Measurements from ENCODE around the gene TAP1.

TAP1 gene

GRCh38 chr6:32840604-32841246 is 12.8 kb downstream of the TAP1 start:
- peak overlapping the region; percentile 39 for H3K4me3 Mint-ChIP-seq
- H3K4me1 Mint-ChIP-seq: peaks cover 44% of the 10 kb centered on the region
- H3K9me3 Mint-ChIP-seq: no peaks in the 10 kb centered on the region
- DNase-seq (ENCODE audit: low spot score in 2 of 2) (no peak), ATAC-seq (ENCODE audit: low read depth) (no peak)
- peaks cover 48% of the 10 kb centered on the region for H3K36me3 Mint-ChIP-seq
- H3K27me3 Mint-ChIP-seq: no peaks in the 10 kb centered on the region
- H3K27ac Mint-ChIP-seq: peak overlapping the region; percentile 89

DNA sequence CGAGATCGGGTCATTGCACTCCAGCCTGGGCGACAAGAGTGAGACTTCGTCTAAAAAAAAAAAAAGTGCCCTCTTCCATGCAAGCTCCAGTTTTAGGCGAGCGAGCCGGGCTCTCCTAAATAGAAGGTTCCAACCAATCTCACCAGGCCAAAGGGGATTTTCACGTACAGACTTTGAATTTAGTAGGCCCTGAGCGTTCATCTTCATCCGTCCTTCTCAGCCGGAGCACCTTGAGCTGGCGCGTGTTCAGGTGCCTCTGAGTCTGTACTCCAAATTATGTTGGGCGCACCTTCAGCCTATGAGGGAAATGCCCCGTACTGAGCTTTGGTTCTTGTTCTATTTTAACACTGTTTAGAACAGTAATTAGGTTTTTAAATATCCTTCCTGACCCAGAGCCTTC is 14.1 kb downstream of the TAP1 start:
- Mint-ChIP-seq H3K4me1 (peaks cover 48% of the 10 kb centered on the region), H3K36me3 (peaks cover 48% of the 10 kb centered on the region), H3K27ac (no peak overlapping the region), H3K27me3 (no peaks in the 10 kb centered on the region), H3K4me3 (no peak overlapping the region), H3K9me3 (no peaks in the 10 kb centered on the region)
- no peak for DNase-seq (ENCODE audit: low spot score in 2 of 2)
- no peak for ATAC-seq (ENCODE audit: low read depth)

DNA sequence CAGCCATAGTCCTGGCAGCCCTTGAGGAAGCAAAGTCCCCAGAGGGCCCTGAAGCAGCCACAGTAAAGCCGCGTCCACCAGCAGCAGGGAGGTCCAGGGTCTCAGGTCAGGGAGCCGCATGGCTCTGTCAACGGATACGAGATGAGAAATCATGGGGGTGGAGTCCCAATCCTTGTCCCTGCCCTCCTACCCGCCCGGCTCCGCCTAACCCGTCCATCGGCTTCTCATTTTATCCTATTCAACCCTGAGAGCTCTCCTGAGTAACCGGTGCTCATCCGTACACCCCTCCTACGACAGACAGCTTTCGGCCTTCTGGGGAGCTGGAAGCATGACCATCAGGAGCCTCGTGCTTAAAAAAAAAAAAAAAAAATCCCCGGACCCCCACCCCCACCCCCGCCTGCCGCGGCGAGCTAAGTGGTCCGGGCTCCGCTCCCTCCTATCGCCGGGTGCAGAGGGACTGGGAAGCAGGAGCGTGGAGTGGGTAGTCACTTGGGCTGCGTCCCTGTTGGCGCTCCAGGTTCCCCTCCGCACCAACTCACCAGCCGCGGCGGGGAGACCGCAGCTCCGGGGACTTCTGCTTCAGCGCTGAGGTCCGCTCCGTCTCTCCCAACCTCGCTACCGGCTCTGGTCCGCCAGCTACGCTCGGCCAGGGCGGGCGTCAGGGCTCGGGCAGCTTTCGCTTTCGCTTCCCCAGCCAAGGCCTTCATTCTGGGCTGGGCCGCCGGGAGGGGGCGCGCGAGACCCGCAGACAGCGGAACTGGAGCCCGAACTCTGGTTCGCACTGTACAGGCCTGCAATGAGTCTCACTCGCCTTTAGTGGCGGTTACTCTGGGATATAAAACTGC is 15.2 kb downstream of the TAP1 start, which contains the start of gene TAP2:
TSS of gene TAP2 (minus strand) at position 626 of the 845 bp plus-strand sequence. CDS start at position 120, 506 bp downstream.
- Mint-ChIP-seq H3K27ac (peak within 1 kb of the TSS; percentile 88), H3K9me3 (no peaks in the 10 kb centered on the region), H3K27me3 (no peaks in the 10 kb centered on the region), H3K4me1 (peaks cover 58% of the 10 kb centered on the region), H3K4me3 (peak within 1 kb of the TSS; percentile 90), H3K36me3 (peaks cover 53% of the 10 kb centered on the region)
- DNase-seq (ENCODE audit: low spot score in 2 of 2): peak; percentile 99 to 100
- ATAC-seq (ENCODE audit: low read depth): peak; percentile 88

DNA sequence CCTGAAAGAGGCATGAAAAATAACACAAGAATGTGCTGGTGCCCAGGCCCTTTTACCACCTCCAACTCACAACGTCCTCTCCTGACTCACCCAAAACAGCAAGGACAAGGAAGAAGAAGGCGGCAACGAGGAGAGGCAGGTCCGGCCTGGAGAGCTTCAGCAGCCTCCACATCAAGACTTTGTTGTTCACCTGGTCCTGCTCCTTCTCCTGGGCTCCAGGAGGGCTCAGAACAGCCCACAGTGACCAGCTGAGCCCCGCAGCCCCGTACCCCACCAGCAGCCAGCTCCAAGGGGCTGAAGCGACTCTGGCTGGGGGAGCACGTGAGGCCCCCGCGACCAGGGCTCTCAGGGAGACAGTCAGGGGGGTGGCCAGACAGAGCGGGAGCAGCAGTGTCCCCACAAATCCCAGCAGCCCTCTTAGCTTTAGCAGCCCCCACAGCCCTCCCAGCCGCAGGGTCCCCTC is 15.8 kb downstream of the TAP1 start:
- Mint-ChIP-seq H3K9me3 (no peaks in the 10 kb centered on the region), H3K36me3 (peaks cover 60% of the 10 kb centered on the region), H3K4me1 (peaks cover 55% of the 10 kb centered on the region), H3K27me3 (no peaks in the 10 kb centered on the region), H3K4me3 (peak overlapping the region; percentile 90), H3K27ac (peak overlapping the region; percentile 88)
- DNase-seq (ENCODE audit: low spot score in 2 of 2) (no peak), ATAC-seq (ENCODE audit: low read depth) (no peak)

GRCh38 chr6:32836873-32837272 is 16.6 kb downstream of the TAP1 start:
- peak overlapping the region; percentile 88 for H3K27ac Mint-ChIP-seq
- peaks cover 49% of the 10 kb centered on the region for H3K4me1 Mint-ChIP-seq
- H3K9me3 Mint-ChIP-seq: no peaks in the 10 kb centered on the region
- H3K4me3 Mint-ChIP-seq: peak overlapping the region; percentile 90
- ATAC-seq (ENCODE audit: low read depth) (no peak), DNase-seq (ENCODE audit: low spot score in 2 of 2) (no peak)
- no peaks in the 10 kb centered on the region for H3K27me3 Mint-ChIP-seq
- H3K36me3 Mint-ChIP-seq: peaks cover 58% of the 10 kb centered on the region

- Mint-ChIP-seq H3K4me1 (peaks cover 36% of the 10 kb centered on the region), H3K4me3 (no peak overlapping the region), H3K36me3 (peaks cover 56% of the 10 kb centered on the region), H3K9me3 (no peaks in the 10 kb centered on the region), H3K27me3 (no peaks in the 10 kb centered on the region), H3K27ac (peak overlapping the region; percentile 30)
- ATAC-seq (ENCODE audit: low read depth) (no peak), DNase-seq (ENCODE audit: low spot score in 2 of 2) (no peak)
Measured at GRCh38 chr6:32835167-32835893, 18.2 kb downstream of the TAP1 start.

DNA sequence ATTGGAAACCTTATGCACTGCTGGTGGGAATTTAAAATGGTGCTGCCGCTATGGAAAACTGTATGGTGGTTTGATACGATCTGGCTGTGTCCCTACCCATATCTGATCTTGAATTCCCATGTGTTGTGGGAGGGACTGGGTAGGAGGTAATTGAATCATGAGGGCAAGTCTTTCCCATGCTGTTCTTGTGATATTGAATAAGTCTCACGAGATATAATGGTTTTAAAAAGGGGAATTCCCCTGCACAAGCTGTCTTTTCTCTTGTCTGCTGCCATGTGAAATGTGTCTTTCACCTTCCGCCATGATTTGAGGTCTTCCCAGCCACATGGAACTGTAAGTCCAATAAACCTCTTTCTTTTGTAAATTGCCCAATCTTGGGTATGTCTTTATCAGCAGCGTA is 19.8 kb downstream of the TAP1 start:
- DNase-seq (ENCODE audit: low spot score in 2 of 2) (no peak), ATAC-seq (ENCODE audit: low read depth) (no peak)
- H3K36me3 Mint-ChIP-seq: peaks cover 63% of the 10 kb centered on the region
- H3K4me1 Mint-ChIP-seq: peaks cover 33% of the 10 kb centered on the region
- no peak overlapping the region for H3K27ac Mint-ChIP-seq
- no peak overlapping the region for H3K4me3 Mint-ChIP-seq
- H3K9me3 Mint-ChIP-seq: no peaks in the 10 kb centered on the region
- no peaks in the 10 kb centered on the region for H3K27me3 Mint-ChIP-seq

DNA sequence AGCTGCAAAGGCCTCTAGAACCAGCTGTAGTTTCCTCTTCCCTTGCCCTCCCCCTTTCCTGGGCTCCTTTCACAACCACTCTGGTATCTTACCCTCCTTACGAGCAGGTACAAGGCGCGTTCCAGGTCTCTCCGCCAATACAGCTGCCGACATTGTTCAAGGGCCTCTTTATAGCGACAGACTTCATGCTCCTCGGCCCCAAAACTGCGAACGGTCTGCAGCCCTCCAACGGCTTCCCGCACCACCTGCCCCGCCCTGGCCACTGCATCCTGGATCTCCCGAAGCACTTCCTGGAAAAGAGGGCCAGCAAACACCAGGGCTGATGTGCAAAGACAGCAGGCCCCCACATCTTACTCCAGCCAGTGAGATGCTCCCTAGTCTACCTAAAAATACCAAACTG is 21.0 kb downstream of the TAP1 start:
- H3K36me3 Mint-ChIP-seq: peaks cover 68% of the 10 kb centered on the region
- no peak for ATAC-seq (ENCODE audit: low read depth)
- no peak for DNase-seq (ENCODE audit: low spot score in 2 of 2)
- no peak overlapping the region for H3K4me3 Mint-ChIP-seq
- no peaks in the 10 kb centered on the region for H3K9me3 Mint-ChIP-seq
- H3K4me1 Mint-ChIP-seq: peaks cover 31% of the 10 kb centered on the region
- H3K27ac Mint-ChIP-seq: peak overlapping the region; percentile 21
- H3K27me3 Mint-ChIP-seq: no peaks in the 10 kb centered on the region

DNA sequence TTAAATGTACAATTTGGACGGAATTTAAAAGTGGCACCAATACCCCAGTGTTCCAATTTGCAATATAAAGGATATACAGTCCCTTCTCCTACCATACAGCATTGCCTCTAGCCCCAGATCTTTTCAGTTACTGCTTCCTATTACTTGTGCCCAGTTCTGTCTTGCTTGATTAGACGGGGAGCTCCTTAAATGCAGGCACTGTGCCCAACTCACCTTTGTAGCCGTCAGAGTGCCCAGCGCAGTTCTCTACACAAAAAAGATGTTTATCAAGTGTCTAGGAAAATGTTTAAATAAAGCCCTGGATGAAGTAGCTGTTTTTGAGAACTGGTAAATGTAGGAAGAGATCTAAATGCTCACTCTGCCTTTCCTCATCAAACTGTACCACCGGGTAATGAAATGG is 22.6 kb downstream of the TAP1 start:
- Mint-ChIP-seq H3K27me3 (no peaks in the 10 kb centered on the region), H3K4me1 (peaks cover 22% of the 10 kb centered on the region), H3K9me3 (no peaks in the 10 kb centered on the region), H3K36me3 (peaks cover 63% of the 10 kb centered on the region), H3K27ac (peak overlapping the region; percentile 4), H3K4me3 (no peak overlapping the region)
- ATAC-seq (ENCODE audit: low read depth) (no peak), DNase-seq (ENCODE audit: low spot score in 2 of 2) (no peak)

DNA sequence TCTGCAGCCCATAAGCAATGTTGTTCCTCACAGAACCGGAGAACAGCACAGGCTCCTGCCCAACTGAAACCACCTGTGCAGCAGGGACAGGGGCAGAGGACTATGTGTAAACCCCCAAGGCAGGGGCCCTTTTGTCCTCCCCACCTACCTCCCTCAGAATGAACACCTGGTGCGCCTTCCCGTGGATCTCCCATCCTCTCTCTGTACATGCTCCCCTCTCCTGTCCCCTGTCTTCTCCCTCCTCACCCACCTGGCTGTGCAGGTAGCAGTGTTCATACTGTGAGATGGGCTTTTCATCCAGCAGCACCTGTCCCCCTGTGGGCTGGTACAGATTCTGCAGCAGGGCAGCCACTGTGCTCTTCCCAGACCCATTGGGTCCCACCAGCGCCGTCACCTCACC is 23.5 kb downstream of the TAP1 start:
- Mint-ChIP-seq H3K36me3 (peaks cover 54% of the 10 kb centered on the region), H3K9me3 (no peaks in the 10 kb centered on the region), H3K4me1 (peaks cover 18% of the 10 kb centered on the region), H3K27me3 (no peaks in the 10 kb centered on the region), H3K4me3 (no peak overlapping the region), H3K27ac (no peak overlapping the region)
- no peak for DNase-seq (ENCODE audit: low spot score in 2 of 2)
- no peak for ATAC-seq (ENCODE audit: low read depth)

GRCh38 chr6:32829495-32829894 is 24.0 kb downstream of the TAP1 start:
- H3K9me3 Mint-ChIP-seq: no peaks in the 10 kb centered on the region
- H3K36me3 Mint-ChIP-seq: peaks cover 50% of the 10 kb centered on the region
- no peak overlapping the region for H3K4me3 Mint-ChIP-seq
- DNase-seq (ENCODE audit: low spot score in 2 of 2) (no peak), ATAC-seq (ENCODE audit: low read depth) (no peak)
- no peaks in the 10 kb centered on the region for H3K27me3 Mint-ChIP-seq
- H3K27ac Mint-ChIP-seq: no peak overlapping the region
- peaks cover 18% of the 10 kb centered on the region for H3K4me1 Mint-ChIP-seq

- H3K27me3 Mint-ChIP-seq: no peaks in the 10 kb centered on the region
- no peaks in the 10 kb centered on the region for H3K9me3 Mint-ChIP-seq
- peaks cover 8% of the 10 kb centered on the region for H3K4me1 Mint-ChIP-seq
- no peak overlapping the region for H3K27ac Mint-ChIP-seq
- DNase-seq (ENCODE audit: low spot score in 2 of 2): no peak
- H3K36me3 Mint-ChIP-seq: peaks cover 30% of the 10 kb centered on the region
- H3K4me3 Mint-ChIP-seq: no peak overlapping the region
- no peak for ATAC-seq (ENCODE audit: low read depth)
Measured at GRCh38 chr6:32827025-32827424, 26.5 kb downstream of the TAP1 start.

- Mint-ChIP-seq H3K4me3 (no peak overlapping the region), H3K9me3 (no peaks in the 10 kb centered on the region), H3K27ac (no peak overlapping the region), H3K27me3 (no peaks in the 10 kb centered on the region), H3K4me1 (peaks cover 17% of the 10 kb centered on the region), H3K36me3 (peaks cover 25% of the 10 kb centered on the region)
- no peak for ATAC-seq (ENCODE audit: low read depth)
- DNase-seq (ENCODE audit: low spot score in 2 of 2): no peak
Measured at GRCh38 chr6:32825966-32826365, 27.5 kb downstream of the TAP1 start.

GRCh38 chr6:32819729-32820128 is 33.8 kb downstream of the TAP1 start:
- no peak for ATAC-seq (ENCODE audit: low read depth)
- peak overlapping the region; percentile 33 for H3K27ac Mint-ChIP-seq
- no peak overlapping the region for H3K4me3 Mint-ChIP-seq
- no peak for DNase-seq (ENCODE audit: low spot score in 2 of 2)
- peaks cover 3% of the 10 kb centered on the region for H3K36me3 Mint-ChIP-seq
- peaks cover 48% of the 10 kb centered on the region for H3K4me1 Mint-ChIP-seq
- H3K9me3 Mint-ChIP-seq: no peaks in the 10 kb centered on the region
- no peaks in the 10 kb centered on the region for H3K27me3 Mint-ChIP-seq

Data from memory B cell (primary cell).